Spleen (tissue), 11 donors: ENCODE data around the gene SEBOX. TPM values are rescaled to one million over a fixed set of nuclear protein-coding genes. Genes with fewer than 3 reads are reported as not detected.

Experiments used
- DNase-seq: peaks from one replicate; pipeline ENCODE4 v3.0.0-alpha.2; 2020
- H3K27ac ChIP-seq, 8 donors: fragments of 200-600 bp; sonication (generic) in 7 of 8; 1 replicate in 4 of 8; 2 replicates in 4 of 8; pipeline versions ENCODE4 v1.5.0 to v1.8.0; 2016 to 2021; ENCODE audit warnings: inconsistent platforms in 4 of 8, mild to moderate bottlenecking in 4 of 8, moderate library complexity in 1 of 8
- H3K27me3 ChIP-seq, 7 donors: fragments of 200-600 bp; sonication (generic) in 6 of 7; replicated peaks in 1 of 7; 1 replicate in 4 of 7; 2 replicates in 3 of 7; pipeline versions ENCODE4 v1.5.0 to v1.8.0; 2016 to 2021; ENCODE audit warnings: inconsistent platforms in 3 of 7, mild to moderate bottlenecking in 1 of 7
- H3K36me3 ChIP-seq, 6 donors: fragments of 200-600 bp; sonication (generic) in 5 of 6; 1 replicate in 4 of 6; 2 replicates in 2 of 6; pipeline versions ENCODE4 v1.5.0 to v1.8.0; 2016 to 2021; ENCODE audit warnings: inconsistent platforms in 2 of 6
- H3K4me1 ChIP-seq, 6 donors: fragments of 200-600 bp; sonication (generic) in 5 of 6; 1 replicate in 3 of 6; 2 replicates in 3 of 6; pipeline versions ENCODE4 v1.5.0 to v1.8.0; 2016 to 2021; ENCODE audit warnings: inconsistent platforms in 3 of 6
- H3K4me3 ChIP-seq, 8 donors: fragments of 200-600 bp; sonication (generic) in 7 of 8; 1 replicate in 4 of 8; 2 replicates in 4 of 8; pipeline versions ENCODE4 v1.5.0 to v1.8.0; 2016 to 2021; ENCODE audit warnings: inconsistent platforms in 4 of 8, mild to moderate bottlenecking in 4 of 8, moderate library complexity in 2 of 8
- H3K9me3 ChIP-seq, 8 donors: fragments of 200-600 bp; sonication (generic) in 7 of 8; 1 replicate in 4 of 8; 2 replicates in 4 of 8; pipeline versions ENCODE4 v1.5.0 to v1.8.0; 2016 to 2021; ENCODE audit warnings: inconsistent platforms in 4 of 8
- CTCF ChIP-seq, 11 experiments: fragments of 200-600 bp in 7 of 11; fragments of 450-650 bp in 4 of 11; sonication (generic) in 4 of 11; IDR thresholded peaks in 8 of 11; conservative IDR thresholded peaks in 3 of 11; 1 replicate in 7 of 11; 2 replicates in 4 of 11; pipeline versions ENCODE4 v1.4.0 to v1.8.0; 2016 to 2021; ENCODE audit warnings: antibody characterized with exemption in 11 of 11, inconsistent platforms in 4 of 11, mild to moderate bottlenecking in 1 of 11
- POLR2A ChIP-seq, 3 donors: fragments of 450-650 bp; IDR thresholded peaks; one replicate each; pipeline ENCODE4 v1.5.1; 2017; ENCODE audit warnings: antibody characterized with exemption in 3 of 3, mild to moderate bottlenecking in 1 of 3
- POLR2AphosphoS5 ChIP-seq, 3 donors: sonication (generic); formaldehyde crosslinking; IDR thresholded peaks; one replicate each; pipeline ENCODE4 v1.5.1; 2017; ENCODE audit warnings: antibody characterized with exemption in 3 of 3
- WGBS, 5 donors: extraction: QIAGEN DNeasy Blood & Tissue Kit in 3 of 5; methylation state at CpG; one replicate each; pipeline versions ENCODE4 v1.1.5 to v1.1.7; 2013 to 2018; 5-methylcytosine and 5-hydroxymethylcytosine counted together
- intact Hi-C: fragments of 100-400 bp; cut with DNase I; formaldehyde crosslinking; loops from one replicate; pipeline ENCODE4 v1.15.0; 2023; ENCODE audit warnings: low total_unique reads
- polyA plus RNA-seq, 3 donors: library from polyadenylated mRNA; stranded (reverse); fragments of 200-250 nt; gene quantifications; one replicate each; pipeline ENCODE4 v1.2.1, GENCODE V29; 2013
- total RNA-seq, 7 donors: library from RNA; depleted of rRNA in 3 of 7; stranded (reverse); fragments of >200 nt in 3 of 7; fragmentation: NEBNext Ultra II Directional in 4 of 7; extraction: Animal tissue kit (Norgen Biotek cat#: 25700) in 4 of 7; gene quantifications; one replicate each; pipeline versions ENCODE4 v1.1.0 to v1.2.1, GENCODE V29; 2016 to 2021
- donor health status: healthy with polysubstance abuse.
- donor health status: DM: no; HTN: no; CAD: no; lungs with moderate emphysema.
- donor health status: DM: no; HTN: no; CAD: no.
- donor health status: Bipolar disorder and iron deficiency.
- donor health status: healthy.
- donor health status: DM: no; HTN: no; CAD: no.
- donor health status: DM: yes; HTN: yes; CAD: no.

Gene SEBOX
- total and polyA plus RNA-seq, 10 donors: not detected

GRCh38 chr17:28402224-28402630 lies 37.2 kb upstream of the SEBOX start:
- Histone ChIP-seq H3K27ac (peak overlapping the region in 4 of 8 donors; percentile 19 to 82 (median 31)), H3K36me3 (peaks cover 0 to 50% (median 7%) of the 10 kb centered on the region in 6 donors), H3K9me3 (no peaks in the 10 kb centered on the region), H3K27me3 (no peaks in the 10 kb centered on the region), H3K4me1 (peaks cover 8 to 61% (median 27%) of the 10 kb centered on the region in 6 donors), H3K4me3 (no peak overlapping the region)
- TF ChIP-seq POLR2AphosphoS5 (IDR thresholded peaks at IDR 0.05) (no peak), CTCF (IDR thresholded peaks at IDR 0.05 in 8 of 11, conservative IDR thresholded peaks at IDR 0.05 in 3 of 11) (no peak), POLR2A (IDR thresholded peaks at IDR 0.05) (no peak)
- 26 to 45% (median 37%) methylated on average over 3 of the region's 3 CpGs for WGBS, 5 donors
- DNase-seq: no peak
- intact Hi-C loops: no loop called here

- H3K4me1 ChIP-seq: peaks cover 0 to 48% (median 15%) of the 10 kb centered on the region in 6 donors
- TF ChIP-seq POLR2AphosphoS5 (IDR thresholded peaks at IDR 0.05) (no peak), POLR2A (IDR thresholded peaks at IDR 0.05) (no peak), CTCF (IDR thresholded peaks at IDR 0.05 in 8 of 11, conservative IDR thresholded peaks at IDR 0.05 in 3 of 11) (no peak)
- peaks cover 0 to 74% (median 12%) of the 10 kb centered on the region in 6 donors for H3K36me3 ChIP-seq
- no peaks in the 10 kb centered on the region for H3K9me3 ChIP-seq
- WGBS, 5 donors: 91 to 97% (median 96%) methylated on average over 4 of the region's 4 CpGs
- H3K27ac ChIP-seq: peak overlapping the region in 3 of 8 donors; percentile 32 to 58 (median 47)
- DNase-seq: no peak
- intact Hi-C loops: no loop called here
- H3K4me3 ChIP-seq: no peak overlapping the region
- no peaks in the 10 kb centered on the region for H3K27me3 ChIP-seq
These were observed 34.8 kb upstream of the SEBOX start for GRCh38 chr17:28399808-28400207.

- Histone ChIP-seq H3K4me3 (no peak overlapping the region), H3K27ac (peak overlapping the region in 5 of 8 donors; percentile 21 to 58 (median 47)), H3K9me3 (no peaks in the 10 kb centered on the region), H3K36me3 (peaks cover 0 to 86% (median 12%) of the 10 kb centered on the region in 6 donors), H3K4me1 (peaks cover 0 to 34% (median 8%) of the 10 kb centered on the region in 6 donors), H3K27me3 (no peaks in the 10 kb centered on the region)
- DNase-seq: no peak
- no peak for TF ChIP-seq CTCF (IDR thresholded peaks at IDR 0.05 in 8 of 11, conservative IDR thresholded peaks at IDR 0.05 in 3 of 11)
- TF ChIP-seq POLR2AphosphoS5 (IDR thresholded peaks at IDR 0.05): peak in 2 of 3 donors; percentile 34 to 57
- TF ChIP-seq POLR2A (IDR thresholded peaks at IDR 0.05): no peak
- WGBS, 5 donors: 67 to 79% (median 72%) methylated on average over 5 to 6 of the region's 6 CpGs
- intact Hi-C loops: no loop called here
These were observed 33.4 kb upstream of the SEBOX start for GRCh38 chr17:28398280-28398981.

GRCh38 chr17:28397687-28398279 lies 32.8 kb upstream of the SEBOX start:
- no peak for TF ChIP-seq POLR2A (IDR thresholded peaks at IDR 0.05)
- no peak for TF ChIP-seq CTCF (IDR thresholded peaks at IDR 0.05 in 8 of 11, conservative IDR thresholded peaks at IDR 0.05 in 3 of 11)
- peak in 2 of 3 donors; percentile 22 to 23 for TF ChIP-seq POLR2AphosphoS5 (IDR thresholded peaks at IDR 0.05)
- 61 to 88% (median 79%) methylated on average over 6 to 7 of the region's 7 CpGs for WGBS, 5 donors
- H3K36me3 ChIP-seq: peaks cover 0 to 93% (median 14%) of the 10 kb centered on the region in 6 donors

More at GRCh38 chr17:28397687-28398279, 32.8 kb upstream of the SEBOX start:
- peaks cover 0 to 29% (median 9%) of the 10 kb centered on the region in 6 donors for H3K4me1 ChIP-seq
- H3K27ac ChIP-seq: peak overlapping the region in 4 of 8 donors; percentile 21 to 58 (median 47)
- no peak overlapping the region for H3K4me3 ChIP-seq
- no peaks in the 10 kb centered on the region for H3K27me3 ChIP-seq
- intact Hi-C loops: no loop called here
- no peak for DNase-seq
- H3K9me3 ChIP-seq: no peaks in the 10 kb centered on the region
